K562 (cell line): ENCODE measurements around the gene SLC35D2. TPM values are rescaled to one million over a fixed set of nuclear protein-coding genes. Genes with fewer than 3 reads are reported as not detected.

Experiments used
- ATAC-seq: fragments of 200-7000 bp; cut with Tn5 transposase; 3 replicates; pipeline ENCODE4 v1.9.1; 2020; ENCODE audit warnings: moderate library complexity
- BruUV-seq: library from RNA; stranded (reverse); fragments of 400-500 nt; replicated peaks from 2 replicates; lab custom pipeline; 2021; lab: Mats Ljungman, UMichigan
- CTCF ChIA-PET: fragments of 300-600 bp; formaldehyde crosslinking; extraction: SDS; loops from one replicate; lab custom pipeline; 2021; ENCODE audit warnings: low intra/inter-chr PET ratio; lab: Yijun Ruan, JAX
- POLR2A ChIA-PET: fragments of 300-600, 350-650 bp; sonication (Branson Sonifier 250); formaldehyde crosslinking; extraction: SDS; loops from one replicate; lab custom pipeline; 2021; ENCODE audit warnings: antibody characterized with exemption, inconsistent platforms; lab: Yijun Ruan, JAX
- DNase-seq, 4 experiments: peaks; one replicate each; pipeline versions ENCODE4 v3.0.0 to v3.0.0-alpha.2; 2011 to 2018; ENCODE audit warnings: low spot score in 3 of 4, mixed read lengths in 3 of 4; ENCODE audit errors: extremely low read depth in 1 of 4
- FAIRE-seq: peaks from 2 replicates; lab custom pipeline; 2011; peaks lifted over from hg19 to GRCh38; lab: Jason Lieb, UNC
- H2AFZ ChIP-seq: 2 replicates; pipeline ENCODE4 v1.6.0; 2011; ENCODE audit warnings: low read depth, low read length, control low read depth, inconsistent platforms
- H3K27ac ChIP-seq: fragments of 200-600 bp; 3 replicates; pipeline ENCODE4 v1.8.0; 2011; ENCODE audit warnings: low read depth, mild to moderate bottlenecking, control low read depth, inconsistent platforms, low read length, moderate library complexity, mixed read lengths; ENCODE audit errors: extremely low read depth
- H3K27me3 ChIP-seq, 2 experiments: fragments of 300-600 bp in 1 of 2; 2 replicates in 1 of 2; 3 replicates in 1 of 2; pipeline versions ENCODE4 v1.6.0 to v1.8.0; 2011; ENCODE audit warnings: inconsistent platforms in 2 of 2, low read length in 2 of 2, mild to moderate bottlenecking in 1 of 2, mixed read lengths in 1 of 2, moderate library complexity in 1 of 2; ENCODE audit not compliant: control insufficient read depth in 2 of 2, insufficient read depth in 2 of 2
- H3K36me3 ChIP-seq: fragments of 300-600 bp; 3 replicates; pipeline ENCODE4 v1.8.0; 2011; ENCODE audit warnings: mild to moderate bottlenecking, low read length, inconsistent platforms; ENCODE audit not compliant: control insufficient read depth, insufficient read depth
- H3K4me1 ChIP-seq, 2 experiments: fragments of 200-600 bp in 1 of 2; replicated peaks in 1 of 2; 2 replicates in 1 of 2; 3 replicates in 1 of 2; pipeline versions ENCODE4 v1.5.1 to v1.8.0; 2011; ENCODE audit warnings: inconsistent platforms in 2 of 2, low read length in 2 of 2, mild to moderate bottlenecking in 1 of 2, mixed read lengths in 1 of 2, moderate library complexity in 1 of 2; ENCODE audit not compliant: control insufficient read depth in 2 of 2, insufficient read depth in 2 of 2
- H3K4me2 ChIP-seq: 2 replicates; pipeline ENCODE4 v1.6.1; 2011; ENCODE audit warnings: low read length, control low read depth, inconsistent platforms, mixed read lengths; ENCODE audit not compliant: insufficient read depth
- H3K4me3 ChIP-seq: fragments of 200-600 bp; sonication (generic), shearing (Covaris generic); 2 replicates; pipeline ENCODE4 v1.5.1; 2016; ENCODE audit warnings: control low read depth, inconsistent platforms
- H3K79me2 ChIP-seq: fragments of 200-600 bp; 3 replicates; pipeline ENCODE4 v1.8.0; 2011; ENCODE audit warnings: low read length, inconsistent platforms; ENCODE audit not compliant: control insufficient read depth, insufficient read depth
- H3K9ac ChIP-seq, 2 experiments: 2 replicates each; pipeline versions ENCODE4 v1.6.0 to v1.6.1; 2011; ENCODE audit warnings: low read depth in 2 of 2, low read length in 2 of 2, control low read depth in 1 of 2, inconsistent platforms in 1 of 2, mild to moderate bottlenecking in 1 of 2, mixed read lengths in 1 of 2; ENCODE audit not compliant: insufficient read depth in 1 of 2
- H3K9me1 ChIP-seq: one replicate; pipeline ENCODE4 v1.6.0; 2011; ENCODE audit warnings: inconsistent platforms, mild to moderate bottlenecking, low read length, moderate library complexity; ENCODE audit not compliant: control insufficient read depth, insufficient read depth
- H3K9me3 ChIP-seq: replicated peaks from 2 replicates; pipeline ENCODE4 v1.5.1; 2011; ENCODE audit warnings: low read depth, low read length, inconsistent platforms; ENCODE audit not compliant: control insufficient read depth, insufficient read depth
- H4K20me1 ChIP-seq: replicated peaks from 2 replicates; pipeline ENCODE4 v1.6.1; 2011; ENCODE audit warnings: low read length, inconsistent platforms, mixed read lengths; ENCODE audit not compliant: control insufficient read depth, insufficient read depth
- ATF1 ChIP-seq, 2 experiments: fragments of 450-650 bp in 1 of 2; IDR thresholded peaks; 2 replicates each; pipeline ENCODE4 v1.6.1; 2016; ENCODE audit warnings: missing compliant biosample characterization in 1 of 2, missing genetic modification characterization in 1 of 2
- BACH1 ChIP-seq: fragments of 200-800 bp; sonication (Bioruptor generic); IDR thresholded peaks from 2 replicates; pipeline ENCODE4 v1.6.1; 2016; ENCODE audit warnings: missing genetic modification characterization, missing compliant biosample characterization
- BCOR ChIP-seq: fragments of 450-650 bp; IDR thresholded peaks from 2 replicates; pipeline ENCODE4 v1.6.1; 2016
- BMI1 ChIP-seq: fragments of 150-350 bp; IDR thresholded peaks from 2 replicates; pipeline ENCODE4 v1.6.1; 2014; ENCODE audit warnings: low read length
- CEBPG ChIP-seq, 3 experiments: fragments of 200-800 bp in 1 of 3; sonication (Bioruptor generic) in 1 of 3; sonication (generic) in 1 of 3; formaldehyde crosslinking in 1 of 3; IDR thresholded peaks in 2 of 3; conservative IDR thresholded peaks in 1 of 3; 2 replicates each; pipeline versions ENCODE4 v1.6.1 to v1.8.0; 2016 to 2022; ENCODE audit warnings: missing compliant biosample characterization in 2 of 3, missing genetic modification characterization in 2 of 3, mild to moderate bottlenecking in 1 of 3, missing genetic modification reagents in 1 of 3
- EGR1 ChIP-seq: fragments of 450-650 bp; conservative IDR thresholded peaks from 2 replicates; pipeline ENCODE4 v1.6.1; 2017; ENCODE audit warnings: mild to moderate bottlenecking
- EZH2 ChIP-seq: IDR thresholded peaks from 2 replicates; pipeline ENCODE4 v1.6.1; 2012; ENCODE audit warnings: low read depth, mild to moderate bottlenecking, inconsistent platforms, low read length, borderline replicate concordance
- FOXJ3 ChIP-seq: sonication (generic); formaldehyde crosslinking; IDR thresholded peaks from 2 replicates; pipeline ENCODE4 v1.4.0; 2020; ENCODE audit warnings: mild to moderate bottlenecking, missing genetic modification reagents
- KLF10 ChIP-seq: fragments of 250-450 bp; sonication (Bioruptor Pico); IDR thresholded peaks from 2 replicates; pipeline ENCODE4 v1.6.1; 2021; ENCODE audit warnings: matching md5 sums
- RAD21 ChIP-seq, 2 experiments: fragments of 250-450 bp in 1 of 2; fragments of 450-650 bp in 1 of 2; sonication (Bioruptor Pico) in 1 of 2; formaldehyde crosslinking in 1 of 2; IDR thresholded peaks in 1 of 2; conservative IDR thresholded peaks in 1 of 2; 2 replicates each; pipeline versions ENCODE4 v1.4.0 to v1.8.0; 2020 to 2022; ENCODE audit warnings: mild to moderate bottlenecking in 2 of 2, moderate library complexity in 1 of 2
- RNF2 ChIP-seq: sonication (generic); IDR thresholded peaks from 2 replicates; pipeline ENCODE4 v1.6.1; 2016
- ZNF717 ChIP-seq: fragments of 250-450 bp; sonication (Bioruptor Pico); IDR thresholded peaks from 2 replicates; pipeline ENCODE4 v1.5.0; 2021
- WGBS: fragments of 100-300 bp; shearing (Covaris generic); methylation state at CpG from one replicate; pipeline ENCODE4 v1.1.6; 2016; ENCODE audit warnings: low coverage, mixed read lengths; ENCODE audit not compliant: insufficient coverage; ENCODE audit errors: missing lambda C conversion rate; 5-methylcytosine and 5-hydroxymethylcytosine counted together
- in situ Hi-C: fragments of 300-500 bp; cut with MboI; formaldehyde crosslinking; loops from 4 replicates; pipeline ENCODE4 v1.15.0; 2018; ENCODE audit warnings: inconsistent platforms, mixed read lengths
- intact Hi-C: fragments of 100-400 bp; cut with micrococcal nuclease; formaldehyde crosslinking; loops from 2 replicates; pipeline ENCODE4 v1.14.2; 2022
- polyA plus RNA-seq, 8 experiments: library from polyadenylated mRNA; depleted of rRNA in 4 of 8; stranded (reverse) in 5 of 8; unstranded in 3 of 8; fragments of >200 nt; fragmentation: Nextera tagmentation in 2 of 8; fragmentation: Illumina TruSeq in 1 of 8; extraction: Ambion mirVana in 2 of 8; extraction: Trizol in 1 of 8; gene quantifications; 2 replicates each; pipeline versions ENCODE4 v1.2.1 to v1.2.3, GENCODE V29; 2011 to 2014; ENCODE audit warnings: inconsistent platforms in 1 of 8, missing spikeins in 1 of 8
- total RNA-seq, 7 experiments: library from RNA; depleted of rRNA in 6 of 7; stranded (reverse); fragments of >200 nt in 6 of 7; fragmentation: Illumina TruSeq in 2 of 7; extraction: Trizol in 2 of 7; gene quantifications; 2 replicates each; pipeline versions ENCODE4 v1.2.1 to v1.2.3, GENCODE V29; 2011 to 2021; ENCODE audit warnings: low replicate concordance in 1 of 7
- TF ChIP-seq, protein P1 (sequence below): fragments of 450-650 bp; IDR thresholded peaks from 2 replicates; pipeline ENCODE4 v1.6.1; 2016; ENCODE audit warnings: antibody characterized with exemption
- TF ChIP-seq, protein P2 (sequence below): sonication (generic); formaldehyde crosslinking; IDR thresholded peaks from 2 replicates; pipeline ENCODE4 v1.8.1; 2022; ENCODE audit warnings: missing genetic modification reagents
- TF ChIP-seq, protein P3 (sequence below): fragments of 250-450 bp; sonication (Bioruptor Pico); IDR thresholded peaks from 2 replicates; pipeline ENCODE4 v1.4.0; 2020; ENCODE audit warnings: borderline replicate concordance
- TF ChIP-seq, protein P4 (sequence below): fragments of 250-450 bp; sonication (Bioruptor Pico); IDR thresholded peaks from 2 replicates; pipeline ENCODE4 v1.6.1; 2021; ENCODE audit warnings: mild to moderate bottlenecking
- TF ChIP-seq, protein P5 (sequence below): fragments of 450-650 bp; conservative IDR thresholded peaks from 2 replicates; pipeline ENCODE4 v1.6.1; 2016; ENCODE audit warnings: missing genetic modification characterization, low read depth, mild to moderate bottlenecking, control low read depth, missing compliant biosample characterization

The SLC35D2 gene
- total and polyA plus RNA-seq, 9 of the 15 experiments (the other 6 are each of a cell fraction or from before 2014, with no cell fraction given) = 2.9 to 14.9 (median 11.7) TPM

DNA sequence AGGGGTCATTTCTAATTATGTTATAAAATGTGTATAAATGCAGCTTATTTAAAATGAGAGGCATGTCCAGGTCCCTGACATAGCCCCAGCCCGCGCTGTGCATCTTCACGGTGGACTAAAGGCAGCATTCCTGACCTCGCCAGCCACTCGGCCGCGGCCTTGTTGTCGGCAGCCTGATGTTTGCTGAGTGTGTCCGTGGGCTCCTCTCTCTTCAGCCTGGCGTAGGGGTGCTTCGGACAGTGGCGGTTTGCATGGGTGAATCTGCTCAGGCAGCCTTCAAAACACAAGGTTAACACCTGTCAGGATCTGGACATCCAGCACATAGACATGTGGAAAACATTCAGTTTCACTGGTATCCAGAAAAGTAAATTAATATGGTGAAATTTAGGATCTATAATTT is 8.8 kb upstream of the SLC35D2 start:
- ChIA-PET POLR2A (no interaction called here), CTCF (no interaction called here)
- Histone ChIP-seq H3K4me2 (no peak overlapping the region), H3K4me1 (peaks cover 0 to 2% of the 10 kb centered on the region in 2 experiments; a peak in 1 of 5 replicates), H3K27me3 (no peaks in the 10 kb centered on the region), H2AFZ (no peak overlapping the region), H3K79me2 (peaks cover 8% of the 10 kb centered on the region), H3K9me1 (no peaks in the 10 kb centered on the region), H3K9ac (no peak overlapping the region), H3K9me3 (no peaks in the 10 kb centered on the region), H3K36me3 (peaks cover 89% of the 10 kb centered on the region), H4K20me1 (no peaks in the 10 kb centered on the region), H3K4me3 (no peak overlapping the region), H3K27ac (no peak overlapping the region)
- in situ Hi-C loops = no loop called here
- no peak for FAIRE-seq
- 95% methylated on average over 12 of the region's 12 CpGs for WGBS
- DNase-seq = no peak
- intact Hi-C loops = no loop called here
- no peak for ATAC-seq
- BruUV-seq = no TSS peak
- TF ChIP-seq RNF2 (no peak), BCOR (no peak), RAD21 (CRISPR knock-in tag; conservative IDR thresholded peaks at IDR 0.05 in 1 of 2, IDR thresholded peaks at IDR 0.05 in 1 of 2) (no peak), ATF1 (CRISPR knock-in tag; IDR thresholded peaks at IDR 0.05) (no peak), ATF1 (tag; IDR thresholded peaks at IDR 0.05) (no peak), EGR1 (no peak), KLF10 (CRISPR knock-in tag) (no peak), FOXJ3 (CRISPR knock-in tag) (no peak), EZH2 (no peak), ZNF717 (no peak), BMI1 (no peak), CEBPG (CRISPR knock-in tag; IDR thresholded peaks at IDR 0.05) (no peak), CEBPG (tag; conservative IDR thresholded peaks at IDR 0.05 in 1 of 2, IDR thresholded peaks at IDR 0.05 in 1 of 2) (no peak), BACH1 (tag) (no peak)
- TF ChIP-seq, protein P1, sequence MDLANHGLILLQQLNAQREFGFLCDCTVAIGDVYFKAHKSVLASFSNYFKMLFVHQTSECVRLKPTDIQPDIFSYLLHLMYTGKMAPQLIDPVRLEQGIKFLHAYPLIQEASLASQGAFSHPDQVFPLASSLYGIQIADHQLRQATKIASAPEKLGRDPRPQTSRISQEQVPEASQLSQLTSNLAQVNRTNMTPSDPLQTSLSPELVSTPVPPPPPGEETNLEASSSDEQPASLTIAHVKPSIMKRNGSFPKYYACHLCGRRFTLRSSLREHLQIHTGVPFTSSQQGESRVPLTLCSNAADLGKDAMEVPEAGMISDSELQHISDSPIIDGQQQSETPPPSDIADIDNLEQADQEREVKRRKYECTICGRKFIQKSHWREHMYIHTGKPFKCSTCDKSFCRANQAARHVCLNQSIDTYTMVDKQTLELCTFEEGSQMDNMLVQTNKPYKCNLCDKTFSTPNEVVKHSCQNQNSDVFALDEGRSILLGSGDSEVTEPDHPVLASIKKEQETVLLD = no peak
- TF ChIP-seq, protein P2, sequence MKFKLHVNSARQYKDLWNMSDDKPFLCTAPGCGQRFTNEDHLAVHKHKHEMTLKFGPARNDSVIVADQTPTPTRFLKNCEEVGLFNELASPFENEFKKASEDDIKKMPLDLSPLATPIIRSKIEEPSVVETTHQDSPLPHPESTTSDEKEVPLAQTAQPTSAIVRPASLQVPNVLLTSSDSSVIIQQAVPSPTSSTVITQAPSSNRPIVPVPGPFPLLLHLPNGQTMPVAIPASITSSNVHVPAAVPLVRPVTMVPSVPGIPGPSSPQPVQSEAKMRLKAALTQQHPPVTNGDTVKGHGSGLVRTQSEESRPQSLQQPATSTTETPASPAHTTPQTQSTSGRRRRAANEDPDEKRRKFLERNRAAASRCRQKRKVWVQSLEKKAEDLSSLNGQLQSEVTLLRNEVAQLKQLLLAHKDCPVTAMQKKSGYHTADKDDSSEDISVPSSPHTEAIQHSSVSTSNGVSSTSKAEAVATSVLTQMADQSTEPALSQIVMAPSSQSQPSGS (CRISPR knock-in tag) = no peak
- TF ChIP-seq, protein P3, sequence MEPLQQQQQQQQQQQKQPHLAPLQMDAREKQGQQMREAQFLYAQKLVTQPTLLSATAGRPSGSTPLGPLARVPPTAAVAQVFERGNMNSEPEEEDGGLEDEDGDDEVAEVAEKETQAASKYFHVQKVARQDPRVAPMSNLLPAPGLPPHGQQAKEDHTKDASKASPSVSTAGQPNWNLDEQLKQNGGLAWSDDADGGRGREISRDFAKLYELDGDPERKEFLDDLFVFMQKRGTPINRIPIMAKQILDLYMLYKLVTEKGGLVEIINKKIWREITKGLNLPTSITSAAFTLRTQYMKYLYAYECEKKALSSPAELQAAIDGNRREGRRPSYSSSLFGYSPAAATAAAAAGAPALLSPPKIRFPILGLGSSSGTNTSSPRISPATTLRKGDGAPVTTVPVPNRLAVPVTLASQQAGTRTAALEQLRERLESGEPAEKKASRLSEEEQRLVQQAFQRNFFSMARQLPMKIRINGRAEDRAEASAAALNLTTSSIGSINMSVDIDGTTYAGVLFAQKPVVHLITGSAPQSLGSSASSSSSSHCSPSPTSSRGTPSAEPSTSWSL (CRISPR knock-in tag) = no peak
- TF ChIP-seq, protein P4, sequence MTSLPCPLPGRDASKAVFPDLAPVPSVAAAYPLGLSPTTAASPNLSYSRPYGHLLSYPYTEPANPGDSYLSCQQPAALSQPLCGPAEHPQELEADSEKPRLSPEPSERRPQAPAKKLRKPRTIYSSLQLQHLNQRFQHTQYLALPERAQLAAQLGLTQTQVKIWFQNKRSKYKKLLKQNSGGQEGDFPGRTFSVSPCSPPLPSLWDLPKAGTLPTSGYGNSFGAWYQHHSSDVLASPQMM (CRISPR knock-in tag) = no peak
- TF ChIP-seq, protein P5, sequence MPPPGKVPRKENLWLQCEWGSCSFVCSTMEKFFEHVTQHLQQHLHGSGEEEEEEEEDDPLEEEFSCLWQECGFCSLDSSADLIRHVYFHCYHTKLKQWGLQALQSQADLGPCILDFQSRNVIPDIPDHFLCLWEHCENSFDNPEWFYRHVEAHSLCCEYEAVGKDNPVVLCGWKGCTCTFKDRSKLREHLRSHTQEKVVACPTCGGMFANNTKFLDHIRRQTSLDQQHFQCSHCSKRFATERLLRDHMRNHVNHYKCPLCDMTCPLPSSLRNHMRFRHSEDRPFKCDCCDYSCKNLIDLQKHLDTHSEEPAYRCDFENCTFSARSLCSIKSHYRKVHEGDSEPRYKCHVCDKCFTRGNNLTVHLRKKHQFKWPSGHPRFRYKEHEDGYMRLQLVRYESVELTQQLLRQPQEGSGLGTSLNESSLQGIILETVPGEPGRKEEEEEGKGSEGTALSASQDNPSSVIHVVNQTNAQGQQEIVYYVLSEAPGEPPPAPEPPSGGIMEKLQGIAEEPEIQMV (tag) = no peak
